Stimulated activated CD8-positive, alpha-beta memory T cell treated with anti-CD3 and anti-CD28 coated beads, Interleukin-12 subunit alpha, Interleukin-12 subunit beta, amount 100 ng/mL, for 24 hours (primary cell): Measurements from ENCODE around the gene CAMTA1.

ENCODE experiments used
- DNase-seq: peaks from one replicate; pipeline ENCODE4 v3.0.0-alpha.2; 2020; ENCODE audit errors: extremely low read depth

Gene CAMTA1

DNA sequence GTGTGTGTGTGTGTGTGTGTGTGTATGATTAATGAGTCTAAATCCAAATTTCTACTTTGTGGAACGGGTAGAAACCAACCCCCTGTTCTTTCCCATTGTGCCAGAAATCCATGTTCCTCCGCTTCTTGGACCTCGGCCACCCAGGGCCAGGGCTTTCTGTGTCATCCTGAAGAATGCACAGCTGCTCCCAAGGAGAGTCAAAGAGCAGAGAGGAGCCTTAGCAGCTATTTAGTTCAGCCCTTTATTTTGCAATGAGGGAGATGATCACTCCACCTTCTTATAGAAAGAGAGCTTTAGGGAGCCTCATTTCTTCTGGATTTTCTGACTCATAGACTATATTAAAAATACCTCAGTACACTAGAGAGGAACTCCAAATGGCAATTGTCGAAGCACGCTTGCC, 496.6 kb downstream of the CAMTA1 start:
- no peak for DNase-seq

GRCh38 chr1:7284839-7285435, 499.7 kb downstream of the CAMTA1 start:
- DNase-seq = no peak

GRCh38 chr1:7285856-7286454, 500.7 kb downstream of the CAMTA1 start:
- no peak for DNase-seq

- no peak for DNase-seq
Measured at GRCh38 chr1:7287013-7287412, 501.8 kb downstream of the CAMTA1 start.

DNA sequence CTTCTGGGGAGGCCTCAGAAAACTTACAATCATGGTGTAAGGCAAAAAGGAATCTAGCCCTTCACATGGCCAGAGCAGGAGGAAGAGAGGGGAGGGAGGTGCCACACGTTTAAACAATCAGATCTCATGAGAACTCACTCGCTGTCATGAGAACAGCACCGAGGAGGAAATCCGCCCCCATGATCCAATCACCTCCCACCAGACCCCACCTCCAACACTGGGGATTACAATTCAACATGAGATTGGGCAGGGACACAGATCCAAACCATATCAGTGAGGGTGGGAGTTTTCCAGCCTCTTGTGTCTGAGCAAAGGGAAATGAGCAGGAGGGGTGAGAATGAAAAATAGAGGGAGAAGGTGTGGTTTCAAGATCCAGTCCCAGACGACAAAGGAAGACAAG, 503.7 kb downstream of the CAMTA1 start:
- no peak for DNase-seq

GRCh38 chr1:7289694-7290093, 504.4 kb downstream of the CAMTA1 start:
- no peak for DNase-seq

- DNase-seq = no peak
Measured at GRCh38 chr1:7290971-7291970, 506.0 kb downstream of the CAMTA1 start.

DNA sequence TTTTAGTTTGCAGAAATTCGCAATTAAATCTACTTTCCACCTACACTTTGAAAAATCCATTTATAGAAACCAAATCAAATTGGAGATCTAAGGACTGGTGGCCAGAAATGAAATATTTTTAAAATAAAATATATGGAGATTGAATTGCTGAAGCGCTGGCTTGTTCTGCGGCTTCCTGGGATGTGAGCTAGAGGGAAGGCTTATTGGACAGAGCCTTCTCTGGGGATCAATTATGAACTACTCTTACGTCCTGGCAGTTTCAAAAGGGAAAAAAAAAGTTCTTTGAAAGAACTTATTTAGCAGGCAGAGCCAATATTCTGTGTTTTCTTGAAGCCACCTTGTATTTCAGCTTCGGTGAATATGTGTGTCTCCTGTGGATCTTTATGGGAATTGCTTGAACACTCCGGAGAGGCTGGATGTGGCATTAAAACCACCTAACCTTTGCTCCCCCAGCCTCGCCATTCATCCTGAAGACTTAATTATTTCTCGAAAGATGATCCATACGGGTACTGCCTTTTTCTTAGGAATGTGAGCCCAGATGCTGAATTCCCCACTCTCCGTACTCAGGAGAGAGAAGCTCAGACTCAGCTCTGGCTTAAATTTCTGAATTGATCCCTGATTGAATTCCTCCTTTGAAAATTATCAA, 506.9 kb downstream of the CAMTA1 start:
- no peak for DNase-seq

DNA sequence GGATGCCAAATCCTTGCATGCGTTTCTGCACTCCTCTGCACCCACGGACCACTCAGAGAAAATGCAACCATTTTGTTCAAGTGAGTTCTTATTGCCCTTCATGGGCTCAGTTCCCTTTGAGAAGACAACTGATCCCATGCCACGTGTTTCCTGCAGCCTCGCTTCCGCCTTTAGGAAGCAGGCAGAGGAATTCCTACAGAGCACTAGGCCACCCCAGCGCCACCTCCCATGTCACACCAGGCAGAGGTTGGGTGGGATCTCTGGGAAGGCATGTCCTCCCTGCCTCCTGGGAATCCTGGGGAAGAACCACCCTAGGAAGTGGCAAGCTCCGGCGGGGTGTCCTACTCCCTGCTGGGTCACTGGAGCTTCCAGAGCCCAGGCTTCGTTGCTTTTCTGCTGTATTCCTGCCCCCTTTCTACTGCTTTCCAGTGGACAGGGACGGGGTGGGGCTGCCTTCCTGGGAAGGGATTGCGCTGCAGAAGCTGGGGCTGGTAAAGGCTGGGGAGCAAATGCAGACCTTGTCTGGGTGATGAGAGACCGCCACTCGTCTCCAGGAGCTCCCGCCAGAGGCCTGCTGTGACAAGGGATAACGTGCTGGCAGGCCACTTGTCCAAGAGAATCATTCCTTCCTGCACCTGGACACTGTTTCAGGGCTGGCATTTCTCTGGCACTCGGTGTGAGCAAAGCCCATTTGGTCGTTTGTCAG, 507.6 kb downstream of the CAMTA1 start:
- no peak for DNase-seq

- DNase-seq = no peak
Measured at GRCh38 chr1:7293702-7294629, 508.7 kb downstream of the CAMTA1 start.

GRCh38 chr1:7294636-7295035, 509.4 kb downstream of the CAMTA1 start:
- DNase-seq = no peak

DNA sequence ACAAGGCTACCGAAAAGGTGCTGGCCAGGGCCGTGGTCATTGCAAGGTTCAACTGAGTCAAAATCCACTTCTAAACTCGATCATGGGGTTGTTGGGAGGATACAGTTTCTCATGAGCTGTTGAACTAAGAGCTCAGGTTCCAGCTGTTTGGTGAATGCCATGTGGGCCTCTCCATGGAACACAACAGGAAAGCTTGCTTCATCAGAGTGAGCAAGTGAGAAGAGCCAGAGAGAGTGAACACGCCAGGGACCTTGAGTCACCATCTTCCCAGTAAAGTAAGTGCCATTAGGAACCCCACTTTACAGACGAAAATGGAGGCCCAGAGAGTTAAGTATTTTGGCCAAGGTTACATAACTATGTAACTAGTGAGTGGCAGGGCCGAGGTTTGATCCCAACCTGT, 510.7 kb downstream of the CAMTA1 start:
- DNase-seq = no peak

DNA sequence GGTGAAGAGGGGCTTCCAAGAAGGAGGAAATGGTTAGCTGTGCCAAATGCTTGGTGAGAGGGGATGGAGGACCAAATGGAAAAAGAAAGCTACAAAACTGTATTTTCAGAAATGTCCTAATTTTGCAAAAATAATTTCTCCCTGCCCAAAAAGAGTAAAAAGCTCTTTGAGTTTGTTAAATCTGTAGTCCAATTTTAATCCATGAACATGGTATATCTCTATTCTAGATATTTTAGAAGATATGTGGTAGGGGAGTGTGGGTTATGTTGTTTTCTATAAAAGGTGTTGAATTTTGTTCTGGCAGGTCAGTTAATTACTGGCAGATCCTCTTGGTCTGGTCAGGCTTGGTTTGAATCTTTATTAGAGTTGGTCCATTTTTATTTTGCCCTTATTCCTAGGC, 511.7 kb downstream of the CAMTA1 start:
- DNase-seq = no peak

- no peak for DNase-seq
Measured at GRCh38 chr1:7298145-7298544, 512.9 kb downstream of the CAMTA1 start.

GRCh38 chr1:7298749-7299151, 513.5 kb downstream of the CAMTA1 start:
- no peak for DNase-seq

GRCh38 chr1:7299329-7299799, 514.1 kb downstream of the CAMTA1 start:
- DNase-seq = no peak

- DNase-seq = no peak
Measured at GRCh38 chr1:7299994-7300393, 514.7 kb downstream of the CAMTA1 start.

DNA sequence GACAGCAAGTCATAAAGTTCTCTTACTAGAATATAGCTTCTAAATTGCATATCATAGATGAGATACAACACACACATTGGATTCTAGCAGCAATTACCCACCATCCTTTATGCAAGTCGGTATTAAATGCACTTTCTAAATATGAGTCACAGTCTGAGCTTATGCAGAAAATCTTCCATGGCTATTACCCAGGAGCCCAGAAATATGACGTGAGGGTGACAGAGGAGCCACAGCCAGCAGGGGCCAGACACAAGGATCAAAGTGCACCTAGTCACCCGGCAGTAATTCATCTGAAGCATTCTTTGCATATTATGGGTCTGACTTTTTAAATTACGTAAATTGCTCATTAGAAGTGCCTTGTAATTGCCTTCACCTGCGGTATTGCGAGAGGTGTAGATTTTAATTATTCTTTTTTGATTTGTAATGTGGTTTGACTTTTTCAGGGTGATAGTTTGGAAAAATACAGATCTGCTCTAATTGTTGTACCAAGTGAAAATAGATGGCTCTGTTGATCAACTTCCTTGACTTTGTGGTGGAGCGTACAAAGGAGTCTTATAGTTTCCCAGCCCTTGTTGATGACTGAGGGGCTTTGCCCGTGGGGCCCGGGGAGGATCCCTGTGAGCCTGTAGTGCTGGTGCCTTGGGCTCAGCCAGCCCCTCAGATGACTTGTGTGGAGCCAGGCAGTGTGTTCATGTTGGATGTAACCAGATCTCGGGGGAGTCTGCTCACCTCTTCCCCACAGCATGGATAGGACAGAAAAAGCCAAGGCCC, 515.8 kb downstream of the CAMTA1 start:
- DNase-seq = no peak

- DNase-seq = no peak
Measured at GRCh38 chr1:7301664-7301981, 516.4 kb downstream of the CAMTA1 start.

DNA sequence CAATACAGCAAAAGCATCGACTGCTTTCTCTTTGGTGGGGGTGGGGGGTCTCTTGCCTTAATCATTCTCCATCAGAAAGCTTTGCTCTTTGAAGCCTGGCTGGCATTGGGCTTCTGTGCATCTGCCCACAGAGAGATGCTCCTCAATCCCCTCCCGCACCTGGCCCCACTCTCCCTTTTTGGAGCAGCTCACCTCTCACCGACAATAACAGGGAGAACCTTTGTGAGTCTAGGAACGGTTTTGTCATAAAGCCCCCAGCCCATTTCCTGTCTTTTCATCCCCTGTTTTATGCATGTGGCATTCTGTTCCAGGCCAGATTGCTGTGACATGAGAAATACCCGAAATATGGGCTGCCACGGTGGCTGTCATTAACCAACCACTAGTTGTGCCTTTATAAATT, 516.9 kb downstream of the CAMTA1 start:
- DNase-seq = no peak
